Natural killer cell treated with Interleukin-12 subunit alpha and Interleukin-12 subunit beta and Interleukin-15 and Interleukin-18, amount 100 ng/mL, for 72 hours (primary cell): ENCODE data around the gene CDKAL1. TPM values are rescaled to one million over a fixed set of nuclear protein-coding genes. Genes with fewer than 3 reads are reported as not detected.
A peak's percentile ranks its signal among the peaks of the same experiment; 100 is the strongest.

Experiments used
- ATAC-seq, 2 donors: fragments of 150-1000 bp; cut with Tn5 transposase in 1 of 2; sonication (Bioruptor Pico), chemical (Tn5 transposase) in 1 of 2; 2 replicates each; pipeline ENCODE4 v1.10.0; 2021
- DNase-seq: peaks from one replicate; pipeline ENCODE4 v3.0.0; 2022; ENCODE audit warnings: low spot score
- H3K27ac Mint-ChIP-seq, 2 donors: 1 replicate in 1 of 2; 2 replicates in 1 of 2; pipeline ENCODE4 v1.8.0; 2022; ENCODE audit warnings: mixed read lengths in 2 of 2, mild to moderate bottlenecking in 1 of 2, moderate library complexity in 1 of 2
- H3K27me3 Mint-ChIP-seq, 2 donors: 1 replicate in 1 of 2; 2 replicates in 1 of 2; pipeline ENCODE4 v1.8.0; 2022; ENCODE audit warnings: mixed read lengths in 2 of 2
- H3K36me3 Mint-ChIP-seq: one replicate; pipeline ENCODE4 v1.8.0; 2022; ENCODE audit warnings: mixed read lengths
- H3K4me1 Mint-ChIP-seq, 2 donors: 1 replicate in 1 of 2; 2 replicates in 1 of 2; pipeline ENCODE4 v1.8.0; 2022; ENCODE audit warnings: low read depth in 2 of 2, mixed read lengths in 2 of 2, mild to moderate bottlenecking in 1 of 2
- H3K4me3 Mint-ChIP-seq: one replicate; pipeline ENCODE4 v1.8.0; 2022; ENCODE audit warnings: mixed read lengths
- H3K9me3 Mint-ChIP-seq: 2 replicates; pipeline ENCODE4 v1.8.0; 2022; ENCODE audit warnings: mixed read lengths
- total RNA-seq, 2 donors: library from RNA; stranded (reverse); gene quantifications; one replicate each; pipeline ENCODE4 v1.2.3, GENCODE V29; 2022

Gene CDKAL1
- total RNA-seq, 2 donors from 2014 or later = 33.7 to 43.8 TPM

DNA sequence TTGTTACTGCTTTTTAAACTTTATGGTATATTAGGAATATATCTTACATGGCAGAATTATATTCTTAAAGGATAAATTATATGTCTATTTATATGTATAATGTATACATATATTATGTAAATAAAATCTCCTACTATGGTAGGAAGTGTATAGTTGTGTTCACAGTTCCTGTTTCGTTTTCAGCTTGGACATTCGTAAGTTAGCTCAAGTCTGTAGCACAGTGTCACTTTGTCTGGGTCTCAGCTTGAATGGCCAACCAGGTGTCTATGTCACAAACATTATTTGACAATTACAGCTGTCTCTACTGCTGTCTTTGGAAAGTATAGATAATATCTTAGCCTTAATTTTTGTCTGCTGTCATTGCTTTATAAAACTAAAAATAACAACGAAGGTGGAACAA is 303.9 kb downstream of the CDKAL1 start:
- Mint-ChIP-seq H3K27ac (no peak overlapping the region), H3K4me1 (peaks cover 22 to 26% of the 10 kb centered on the region in 2 donors), H3K9me3 (no peaks in the 10 kb centered on the region), H3K4me3 (no peak overlapping the region), H3K36me3 (no peaks in the 10 kb centered on the region), H3K27me3 (no peaks in the 10 kb centered on the region)
- ATAC-seq (no peak), DNase-seq (no peak)

- DNase-seq (no peak), ATAC-seq (no peak)
- H3K4me1 Mint-ChIP-seq = peaks cover 19 to 26% of the 10 kb centered on the region in 2 donors
- no peak overlapping the region for H3K4me3 Mint-ChIP-seq
- H3K27ac Mint-ChIP-seq = no peak overlapping the region
- H3K36me3 Mint-ChIP-seq = peaks cover 7% of the 10 kb centered on the region
- H3K9me3 Mint-ChIP-seq = no peaks in the 10 kb centered on the region
- H3K27me3 Mint-ChIP-seq = no peaks in the 10 kb centered on the region
Measured at GRCh38 chr6:20839630-20840029, 305.4 kb downstream of the CDKAL1 start.

GRCh38 chr6:20840675-20841074 is 306.4 kb downstream of the CDKAL1 start:
- Mint-ChIP-seq H3K36me3 (peaks cover 7% of the 10 kb centered on the region), H3K27me3 (no peaks in the 10 kb centered on the region), H3K27ac (no peak overlapping the region), H3K4me3 (no peak overlapping the region), H3K9me3 (no peaks in the 10 kb centered on the region), H3K4me1 (peaks cover 16 to 26% of the 10 kb centered on the region in 2 donors)
- DNase-seq (no peak), ATAC-seq (no peak)

GRCh38 chr6:20841806-20842205 is 307.5 kb downstream of the CDKAL1 start:
- no peak overlapping the region for H3K4me3 Mint-ChIP-seq
- ATAC-seq (no peak), DNase-seq (no peak)
- peaks cover 22 to 32% of the 10 kb centered on the region in 2 donors for H3K4me1 Mint-ChIP-seq
- peaks cover 7% of the 10 kb centered on the region for H3K36me3 Mint-ChIP-seq
- H3K27ac Mint-ChIP-seq = no peak overlapping the region
- no peaks in the 10 kb centered on the region for H3K27me3 Mint-ChIP-seq
- no peaks in the 10 kb centered on the region for H3K9me3 Mint-ChIP-seq

DNA sequence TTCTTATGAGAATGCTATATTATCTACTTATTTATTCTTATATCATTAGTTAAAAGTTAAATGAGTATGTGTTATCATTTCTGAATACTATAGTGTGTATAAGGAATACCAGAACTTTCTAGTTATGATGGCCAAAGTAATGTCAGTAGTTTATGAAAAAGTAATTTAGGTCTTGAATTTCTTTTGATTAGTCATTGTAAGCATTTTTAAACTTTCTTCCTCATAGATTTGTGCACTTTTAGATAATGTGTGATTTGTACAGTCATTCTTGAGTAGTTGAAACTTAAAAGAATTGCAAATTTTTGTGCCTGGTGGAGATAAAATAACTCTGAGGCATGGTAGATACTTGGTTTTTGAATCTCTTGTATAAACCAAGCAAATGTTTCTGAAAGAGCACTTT is 311.3 kb downstream of the CDKAL1 start:
- peak in 1 of 2 donors; percentile 51 for ATAC-seq
- Mint-ChIP-seq H3K4me3 (no peak overlapping the region), H3K27me3 (no peaks in the 10 kb centered on the region), H3K36me3 (peaks cover 7% of the 10 kb centered on the region), H3K27ac (peak overlapping the region in 1 of 2 donors; percentile 58), H3K4me1 (peaks cover 12 to 14% of the 10 kb centered on the region in 2 donors), H3K9me3 (no peaks in the 10 kb centered on the region)
- DNase-seq = no peak

DNA sequence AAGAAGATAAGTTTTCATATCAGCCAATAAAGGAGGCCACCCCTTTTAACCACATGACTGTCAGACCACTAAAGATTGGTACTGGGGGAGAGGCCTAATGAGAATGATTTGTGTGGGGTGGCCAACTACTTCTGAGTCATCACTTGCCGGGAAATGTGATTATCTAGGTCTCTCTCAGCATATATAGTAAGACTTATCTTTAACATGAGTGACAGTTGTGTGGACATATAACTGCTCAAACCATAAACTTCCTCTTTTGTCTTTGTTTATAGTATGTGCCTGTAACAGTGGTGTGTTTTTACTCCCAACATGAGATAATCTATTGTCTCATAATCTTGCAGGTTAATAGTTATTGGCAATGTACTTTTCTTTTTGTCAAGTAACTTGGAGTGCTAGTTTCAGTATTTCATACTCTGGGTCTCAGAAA is 312.4 kb downstream of the CDKAL1 start:
- Mint-ChIP-seq H3K4me3 (peak overlapping the region; percentile 44), H3K9me3 (no peaks in the 10 kb centered on the region), H3K27ac (peak overlapping the region; percentile 58 to 72), H3K36me3 (peaks cover 7% of the 10 kb centered on the region), H3K4me1 (peaks cover 15 to 16% of the 10 kb centered on the region in 2 donors), H3K27me3 (no peaks in the 10 kb centered on the region)
- ATAC-seq = peak; percentile 81 to 94
- no peak for DNase-seq

DNA sequence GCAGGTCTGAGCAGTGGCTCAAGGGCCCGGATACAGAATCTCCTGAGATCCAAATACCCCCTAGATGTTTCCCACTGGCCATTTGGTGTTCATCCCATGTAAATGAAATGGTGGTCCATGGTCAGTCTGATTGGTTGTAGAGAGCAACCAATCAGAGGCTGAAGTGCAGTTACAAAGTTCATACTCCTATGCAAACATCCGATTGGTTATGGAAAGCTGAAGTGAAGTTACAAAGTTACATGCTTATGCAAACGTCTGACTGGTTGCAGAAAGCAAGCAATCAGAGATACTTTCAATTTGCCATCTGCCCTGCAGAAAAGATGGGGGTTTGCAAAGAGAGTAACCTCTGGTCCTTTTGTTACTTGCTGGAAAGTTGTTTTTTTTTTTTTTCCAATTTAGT is 313.6 kb downstream of the CDKAL1 start:
- DNase-seq (no peak), ATAC-seq (no peak)
- no peaks in the 10 kb centered on the region for H3K9me3 Mint-ChIP-seq
- H3K4me3 Mint-ChIP-seq = no peak overlapping the region
- no peaks in the 10 kb centered on the region for H3K27me3 Mint-ChIP-seq
- H3K4me1 Mint-ChIP-seq = peaks cover 13 to 15% of the 10 kb centered on the region in 2 donors
- H3K36me3 Mint-ChIP-seq = peaks cover 7% of the 10 kb centered on the region
- H3K27ac Mint-ChIP-seq = no peak overlapping the region

DNA sequence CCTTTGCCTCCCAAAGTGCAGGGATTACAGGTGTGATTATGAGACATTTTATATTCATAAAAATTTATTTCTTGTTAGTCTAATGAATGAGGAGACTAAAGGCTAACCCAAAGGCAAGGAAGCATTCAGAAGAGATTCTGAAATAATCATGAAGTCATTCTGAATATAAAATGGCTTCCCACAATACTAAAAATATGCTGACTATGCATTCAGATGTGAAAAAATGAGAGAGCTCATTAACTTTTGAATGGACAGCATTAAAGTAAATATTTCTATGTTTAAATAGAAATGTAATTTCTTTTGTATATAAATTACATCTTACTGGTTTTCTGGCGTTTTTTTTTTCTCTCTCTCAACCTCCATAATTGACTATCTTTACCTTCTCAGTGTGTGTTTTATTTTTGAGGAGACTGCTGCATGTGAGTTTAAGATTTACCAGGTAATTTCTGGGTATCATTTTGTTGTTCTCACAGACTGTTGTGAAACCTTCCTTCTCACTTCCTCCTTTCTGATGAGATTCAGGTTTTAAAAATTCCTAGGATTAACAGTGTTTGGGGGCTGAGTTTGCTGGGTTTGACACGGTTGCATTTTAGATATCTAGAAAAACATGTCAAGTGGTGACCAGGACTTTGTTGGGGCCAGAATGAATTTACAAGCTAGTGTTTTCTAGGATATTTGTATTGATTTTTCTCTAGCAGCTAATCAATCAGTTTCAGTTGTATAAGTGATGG is 316.6 kb downstream of the CDKAL1 start:
- H3K9me3 Mint-ChIP-seq = no peaks in the 10 kb centered on the region
- no peaks in the 10 kb centered on the region for H3K27me3 Mint-ChIP-seq
- H3K36me3 Mint-ChIP-seq = no peaks in the 10 kb centered on the region
- ATAC-seq (no peak), DNase-seq (no peak)
- H3K4me3 Mint-ChIP-seq = no peak overlapping the region
- peaks cover 13 to 15% of the 10 kb centered on the region in 2 donors for H3K4me1 Mint-ChIP-seq
- H3K27ac Mint-ChIP-seq = no peak overlapping the region

- Mint-ChIP-seq H3K27me3 (no peaks in the 10 kb centered on the region), H3K4me3 (no peak overlapping the region), H3K36me3 (no peaks in the 10 kb centered on the region), H3K4me1 (peaks cover 7 to 9% of the 10 kb centered on the region in 2 donors), H3K27ac (no peak overlapping the region), H3K9me3 (no peaks in the 10 kb centered on the region)
- no peak for ATAC-seq
- DNase-seq = no peak
Measured at GRCh38 chr6:20851795-20852194, 317.5 kb downstream of the CDKAL1 start.

DNA sequence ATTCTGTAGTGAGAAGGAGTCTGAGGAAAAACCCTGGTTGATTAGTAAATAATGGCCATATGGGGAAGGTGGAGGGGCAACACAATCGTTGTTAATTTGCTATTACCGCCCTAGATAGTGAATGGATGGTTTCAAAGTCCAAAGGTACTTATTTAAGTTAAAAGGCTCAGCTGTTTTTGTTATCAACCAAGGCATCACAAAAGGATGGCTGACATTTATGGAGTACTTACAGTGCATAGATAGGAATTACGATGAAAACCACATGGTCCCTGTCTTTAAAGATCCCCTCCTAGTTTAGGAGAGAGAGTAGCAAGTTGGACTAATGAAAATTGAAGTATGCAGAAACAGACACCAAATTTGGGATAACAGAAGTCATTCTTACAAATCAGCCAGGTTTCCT is 319.6 kb downstream of the CDKAL1 start:
- H3K9me3 Mint-ChIP-seq = no peaks in the 10 kb centered on the region
- peaks cover 4 to 5% of the 10 kb centered on the region in 2 donors for H3K4me1 Mint-ChIP-seq

GRCh38 chr6:20856681-20857288 is 322.5 kb downstream of the CDKAL1 start:
- Mint-ChIP-seq H3K4me3 (no peak overlapping the region), H3K27ac (no peak overlapping the region), H3K4me1 (no peaks in the 10 kb centered on the region), H3K27me3 (no peaks in the 10 kb centered on the region), H3K9me3 (no peaks in the 10 kb centered on the region), H3K36me3 (no peaks in the 10 kb centered on the region)
- DNase-seq = no peak
- ATAC-seq = no peak

More for the DNA sequence above, 319.6 kb downstream of the CDKAL1 start:
- ATAC-seq = no peak
- Mint-ChIP-seq H3K27me3 (no peaks in the 10 kb centered on the region), H3K36me3 (no peaks in the 10 kb centered on the region), H3K27ac (no peak overlapping the region), H3K4me3 (no peak overlapping the region)
- DNase-seq = no peak

DNA sequence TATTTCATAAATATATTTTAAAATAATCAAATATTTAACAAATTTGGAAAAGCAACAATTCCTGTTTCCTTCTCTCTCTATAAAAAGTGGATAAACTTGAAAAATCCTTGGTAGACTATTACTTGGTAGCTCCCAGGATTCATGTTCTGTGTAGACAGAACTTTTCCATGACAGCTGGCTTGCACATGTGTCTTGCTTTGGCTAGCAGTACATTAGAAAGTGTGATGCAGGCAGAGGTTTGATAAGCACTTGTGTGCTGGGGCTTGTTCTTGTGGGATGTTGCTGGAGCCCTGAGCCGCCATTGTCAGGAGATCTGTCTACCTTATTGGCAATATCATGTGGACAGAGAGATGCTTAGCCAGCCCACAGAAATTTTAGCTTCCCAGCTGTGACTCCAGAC is 327.2 kb downstream of the CDKAL1 start:
- no peak overlapping the region for H3K27ac Mint-ChIP-seq
- H3K4me1 Mint-ChIP-seq = no peaks in the 10 kb centered on the region
- no peaks in the 10 kb centered on the region for H3K36me3 Mint-ChIP-seq
- ATAC-seq (no peak), DNase-seq (no peak)
- H3K27me3 Mint-ChIP-seq = no peaks in the 10 kb centered on the region
- H3K4me3 Mint-ChIP-seq = no peak overlapping the region
- H3K9me3 Mint-ChIP-seq = no peaks in the 10 kb centered on the region

GRCh38 chr6:20866036-20866435 is 331.8 kb downstream of the CDKAL1 start:
- ATAC-seq = no peak
- no peak overlapping the region for H3K27ac Mint-ChIP-seq
- H3K4me3 Mint-ChIP-seq = no peak overlapping the region
- H3K9me3 Mint-ChIP-seq = no peaks in the 10 kb centered on the region
- H3K36me3 Mint-ChIP-seq = no peaks in the 10 kb centered on the region
- no peaks in the 10 kb centered on the region for H3K27me3 Mint-ChIP-seq
- peaks cover 0 to 2% of the 10 kb centered on the region in 2 donors for H3K4me1 Mint-ChIP-seq
- DNase-seq = no peak

GRCh38 chr6:20866935-20867703 is 332.9 kb downstream of the CDKAL1 start:
- no peak overlapping the region for H3K4me3 Mint-ChIP-seq
- H3K36me3 Mint-ChIP-seq = no peaks in the 10 kb centered on the region
- H3K27ac Mint-ChIP-seq = no peak overlapping the region
- H3K27me3 Mint-ChIP-seq = no peaks in the 10 kb centered on the region
- ATAC-seq (no peak), DNase-seq (no peak)
- H3K9me3 Mint-ChIP-seq = no peaks in the 10 kb centered on the region
- H3K4me1 Mint-ChIP-seq = peaks cover 0 to 2% of the 10 kb centered on the region in 2 donors
